ENCODE measurements around the gene ABCF2. TPM values are rescaled to one million over a fixed set of nuclear protein-coding genes. Genes with fewer than 3 reads are reported as not detected.

Gene ABCF2
- total RNA-seq, 1 donor from 2014 or later = 85.4 TPM

DNA sequence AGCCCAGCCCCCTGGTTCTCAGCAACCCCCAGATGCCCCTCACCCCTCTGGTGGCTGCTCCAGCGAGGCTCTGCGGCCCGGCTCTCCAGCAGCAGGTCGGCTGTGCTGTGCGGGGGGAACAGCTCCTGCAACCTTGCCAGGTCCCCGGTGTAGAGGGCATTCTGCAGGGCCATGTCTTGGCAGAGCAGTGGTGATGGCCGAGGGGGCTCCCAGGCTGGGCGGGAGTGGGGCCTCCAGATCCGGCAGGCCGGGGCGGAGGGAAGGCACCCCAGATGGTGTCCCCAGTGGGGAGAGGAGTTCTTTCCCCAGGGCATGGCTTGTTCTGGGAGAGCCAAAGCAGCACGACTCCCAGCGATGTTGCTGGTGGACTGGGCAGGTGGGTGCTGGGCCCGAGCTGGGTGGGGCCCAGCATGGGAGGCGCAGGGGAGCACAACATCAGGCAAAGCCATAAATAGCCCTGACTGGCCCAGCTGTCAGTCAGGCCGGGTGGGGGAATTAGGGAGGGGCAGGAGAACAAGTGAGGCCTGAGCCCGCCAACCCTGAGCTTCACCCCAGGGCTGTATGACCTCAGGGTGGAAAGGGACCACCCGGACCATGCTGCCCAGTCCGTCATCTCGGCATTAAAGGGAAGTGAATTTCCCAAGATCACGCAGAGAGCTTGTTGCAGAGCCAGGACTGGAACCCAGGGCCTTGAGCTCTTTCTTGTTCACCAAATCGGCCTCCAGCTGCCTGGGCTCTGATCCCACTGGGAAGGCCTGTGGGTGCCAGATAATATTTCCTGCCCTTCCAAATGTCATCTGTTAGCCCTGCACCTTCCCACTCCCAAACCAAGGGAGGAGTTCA is 39.4 kb downstream of the ABCF2 start:
- Mint-ChIP-seq H3K9me3 (no peaks in the 10 kb centered on the region), H3K4me1 (ENCODE audit: low read depth) (no peaks in the 10 kb centered on the region), H3K36me3 (ENCODE audit: low read depth) (no peaks in the 10 kb centered on the region), H3K27ac (no peak overlapping the region), H3K4me3 (no peak overlapping the region), H3K27me3 (ENCODE audit: insufficient read depth) (peaks cover 7% of the 10 kb centered on the region)
- no peak for DNase-seq (ENCODE audit: low spot score)
- intact Hi-C loops (cut with micrococcal nuclease) = no loop called here

GRCh38 chr7:151186640-151187408 is 40.2 kb downstream of the ABCF2 start, which contains the start of gene ASB10:
ASB10 (minus strand) TSS chr7:151187250; CDS start chr7:151187130, 120 bp downstream.
- Mint-ChIP-seq H3K27ac (no peak within 1 kb of the TSS), H3K4me1 (ENCODE audit: low read depth) (no peaks in the 10 kb centered on the region), H3K9me3 (no peaks in the 10 kb centered on the region), H3K27me3 (ENCODE audit: insufficient read depth) (peaks cover 7% of the 10 kb centered on the region), H3K36me3 (ENCODE audit: low read depth) (no peaks in the 10 kb centered on the region), H3K4me3 (no peak within 1 kb of the TSS)
- intact Hi-C loops (cut with micrococcal nuclease) = no loop called here
- no peak for DNase-seq (ENCODE audit: low spot score)

DNA sequence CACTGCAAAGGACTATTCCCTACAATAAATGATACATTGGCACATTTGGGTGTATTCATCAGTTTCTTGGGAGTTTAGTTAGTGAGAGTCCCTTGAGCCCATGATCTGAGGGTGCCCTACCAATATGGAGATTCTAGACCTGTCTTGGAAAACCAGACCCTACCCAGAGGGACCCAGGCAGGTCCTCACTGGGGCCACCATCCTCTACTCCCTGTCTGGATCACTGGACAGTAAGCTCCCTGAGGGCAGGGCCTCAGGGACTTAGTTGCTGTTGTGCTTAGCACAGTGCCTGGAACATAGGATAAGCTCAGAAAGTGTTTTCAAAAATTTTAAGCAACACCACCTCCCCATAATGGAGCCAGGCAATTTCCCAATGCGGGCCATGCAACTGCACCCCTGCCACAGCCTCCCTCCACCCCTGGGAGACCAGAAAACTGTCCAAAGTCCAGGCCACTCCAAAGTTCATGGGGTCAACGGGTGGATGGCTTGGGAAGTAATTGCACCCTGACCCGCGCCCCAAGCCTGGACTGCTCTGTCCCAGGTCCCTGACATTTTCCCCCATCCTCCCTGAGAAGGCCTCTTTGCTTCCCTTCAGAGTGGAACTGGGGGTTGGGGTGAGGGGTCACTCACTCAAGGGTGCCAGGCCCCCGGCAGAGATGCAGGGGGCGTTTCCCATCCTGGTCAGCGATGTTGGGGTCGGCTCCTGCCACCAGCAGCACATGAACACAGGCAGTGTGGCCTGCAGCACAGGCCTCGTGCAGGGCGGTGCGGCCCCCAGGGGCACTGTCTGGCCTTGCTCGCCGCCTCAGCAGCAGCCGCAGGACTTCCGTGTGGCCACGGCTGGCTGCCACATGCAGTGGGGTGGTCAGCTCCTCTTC is 41.0 kb downstream of the ABCF2 start:
- DNase-seq (ENCODE audit: low spot score) = no peak
- Mint-ChIP-seq H3K9me3 (no peaks in the 10 kb centered on the region), H3K4me3 (no peak overlapping the region), H3K36me3 (ENCODE audit: low read depth) (no peaks in the 10 kb centered on the region), H3K27ac (no peak overlapping the region), H3K4me1 (ENCODE audit: low read depth) (no peaks in the 10 kb centered on the region), H3K27me3 (ENCODE audit: insufficient read depth) (peaks cover 7% of the 10 kb centered on the region)
- intact Hi-C loops (cut with micrococcal nuclease) = no loop called here

GRCh38 chr7:151181011-151181431 is 46.0 kb downstream of the ABCF2 start:
- DNase-seq (ENCODE audit: low spot score) = no peak
- no peak overlapping the region for H3K27ac Mint-ChIP-seq
- intact Hi-C loops (cut with micrococcal nuclease) = no loop called here

DNA sequence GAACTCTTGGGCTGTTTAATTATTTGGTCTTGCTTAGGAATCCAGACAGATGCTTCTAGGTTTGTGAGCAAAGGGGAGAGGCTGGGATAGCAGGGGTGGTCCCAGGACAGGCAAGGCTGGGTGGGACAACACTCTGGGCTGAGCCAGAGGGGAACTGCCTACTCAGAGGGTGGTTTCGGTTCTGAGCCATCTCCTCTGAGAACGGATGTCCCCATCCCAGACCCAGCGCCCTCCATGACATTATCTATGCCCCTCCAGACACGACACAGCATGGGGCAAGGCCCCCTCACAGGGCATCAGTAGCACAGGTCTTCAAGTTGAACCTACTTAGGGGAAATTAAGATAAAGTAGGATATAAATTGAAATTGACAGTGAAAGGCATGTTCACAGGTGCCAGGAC is 47.1 kb downstream of the ABCF2 start:
- H3K36me3 Mint-ChIP-seq (ENCODE audit: low read depth) = no peaks in the 10 kb centered on the region
- H3K9me3 Mint-ChIP-seq = no peaks in the 10 kb centered on the region
- H3K27me3 Mint-ChIP-seq (ENCODE audit: insufficient read depth) = peaks cover 7% of the 10 kb centered on the region
- no peaks in the 10 kb centered on the region for H3K4me1 Mint-ChIP-seq (ENCODE audit: low read depth)
- intact Hi-C loops (cut with micrococcal nuclease) = no loop called here
- DNase-seq (ENCODE audit: low spot score) = no peak
- H3K4me3 Mint-ChIP-seq = no peak overlapping the region
- no peak overlapping the region for H3K27ac Mint-ChIP-seq

More at GRCh38 chr7:151181011-151181431, 46.0 kb downstream of the ABCF2 start:
- H3K4me1 Mint-ChIP-seq (ENCODE audit: low read depth) = no peaks in the 10 kb centered on the region
- no peak overlapping the region for H3K4me3 Mint-ChIP-seq
- H3K9me3 Mint-ChIP-seq = no peaks in the 10 kb centered on the region
- H3K36me3 Mint-ChIP-seq (ENCODE audit: low read depth) = no peaks in the 10 kb centered on the region
- peaks cover 7% of the 10 kb centered on the region for H3K27me3 Mint-ChIP-seq (ENCODE audit: insufficient read depth)

DNA sequence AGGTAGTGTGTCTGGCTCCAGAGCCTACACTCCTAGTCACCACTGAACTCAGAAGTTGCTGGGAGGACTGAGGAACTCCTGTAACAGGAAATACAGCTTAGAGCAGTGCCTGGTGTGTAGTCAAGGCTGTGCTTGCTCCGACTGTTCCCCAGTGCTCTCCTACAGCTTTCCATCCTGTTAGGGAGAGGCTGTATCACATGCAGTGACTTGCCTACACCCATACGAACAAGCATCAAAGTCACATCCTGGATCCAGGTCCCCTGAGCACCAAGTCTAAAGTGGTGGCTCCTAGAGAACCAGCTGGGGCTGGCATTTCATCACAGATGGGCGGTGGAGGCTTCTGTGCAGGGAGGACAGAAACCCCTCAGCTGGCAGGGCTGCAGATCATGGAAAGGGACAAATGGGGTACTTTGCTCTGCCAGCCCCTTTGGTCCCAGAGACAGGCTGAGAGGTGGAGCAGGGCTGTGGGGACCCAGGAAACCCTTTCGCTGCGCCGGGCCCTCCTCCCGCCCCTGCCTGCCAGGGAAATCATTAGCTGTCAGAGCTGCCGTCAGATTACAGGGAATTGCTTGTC is 47.6 kb downstream of the ABCF2 start:
- intact Hi-C loops (cut with micrococcal nuclease) = no loop called here
- no peaks in the 10 kb centered on the region for H3K4me1 Mint-ChIP-seq (ENCODE audit: low read depth)
- H3K27ac Mint-ChIP-seq = no peak overlapping the region
- no peak overlapping the region for H3K4me3 Mint-ChIP-seq
- DNase-seq (ENCODE audit: low spot score) = no peak
- no peaks in the 10 kb centered on the region for H3K36me3 Mint-ChIP-seq (ENCODE audit: low read depth)
- H3K27me3 Mint-ChIP-seq (ENCODE audit: insufficient read depth) = peaks cover 7% of the 10 kb centered on the region
- no peaks in the 10 kb centered on the region for H3K9me3 Mint-ChIP-seq

GRCh38 chr7:151178831-151179230 is 48.2 kb downstream of the ABCF2 start:
- intact Hi-C loops (cut with micrococcal nuclease) = no loop called here

DNA sequence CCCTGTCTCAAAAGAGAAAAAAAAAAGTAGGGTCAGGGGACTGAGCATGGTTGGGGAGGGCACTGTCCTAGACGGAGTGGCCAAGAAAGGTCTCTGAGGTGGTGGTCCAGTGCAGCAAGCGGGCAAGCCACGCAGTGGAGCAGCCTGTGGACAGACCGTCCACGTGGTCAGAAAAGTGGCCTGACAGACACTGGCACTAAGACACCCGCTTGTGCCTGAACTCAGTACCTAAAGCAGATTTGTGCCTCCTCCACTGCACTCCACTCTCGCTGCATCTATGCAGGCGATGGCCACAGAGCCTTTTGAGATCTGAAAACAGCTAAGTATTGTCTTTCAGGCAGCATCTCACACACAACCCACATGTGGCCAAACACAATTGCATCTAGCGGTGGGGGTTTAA is 48.8 kb downstream of the ABCF2 start:
- DNase-seq (ENCODE audit: low spot score) = no peak
- Mint-ChIP-seq H3K27ac (no peak overlapping the region), H3K4me1 (ENCODE audit: low read depth) (no peaks in the 10 kb centered on the region), H3K4me3 (no peak overlapping the region), H3K27me3 (ENCODE audit: insufficient read depth) (peaks cover 11% of the 10 kb centered on the region), H3K36me3 (ENCODE audit: low read depth) (no peaks in the 10 kb centered on the region), H3K9me3 (no peaks in the 10 kb centered on the region)
- intact Hi-C loops (cut with micrococcal nuclease) = no loop called here

More at GRCh38 chr7:151178831-151179230, 48.2 kb downstream of the ABCF2 start:
- Mint-ChIP-seq H3K4me1 (ENCODE audit: low read depth) (no peaks in the 10 kb centered on the region), H3K4me3 (no peak overlapping the region), H3K36me3 (ENCODE audit: low read depth) (no peaks in the 10 kb centered on the region), H3K27me3 (ENCODE audit: insufficient read depth) (peaks cover 7% of the 10 kb centered on the region), H3K27ac (no peak overlapping the region), H3K9me3 (no peaks in the 10 kb centered on the region)
- no peak for DNase-seq (ENCODE audit: low spot score)

DNA sequence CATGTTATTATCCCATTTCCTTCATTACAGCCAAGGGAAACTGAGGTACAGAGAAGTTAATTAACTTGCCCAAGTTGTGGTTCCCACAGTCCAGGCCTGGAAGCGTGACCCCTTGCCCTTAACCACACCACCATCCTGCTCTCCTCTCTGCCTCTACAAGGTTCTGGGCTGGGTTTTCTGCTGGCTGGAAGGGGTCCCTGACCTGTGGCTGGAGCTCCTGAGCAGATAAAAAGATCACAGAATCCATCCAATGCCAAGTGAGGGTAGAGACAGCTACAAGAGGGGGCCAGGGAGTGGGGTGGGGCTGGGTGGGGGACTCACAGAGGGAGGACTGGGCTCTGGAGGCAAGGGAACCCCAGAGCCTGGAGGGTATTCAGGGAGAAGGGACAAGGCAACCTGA is 49.7 kb downstream of the ABCF2 start:
- Mint-ChIP-seq H3K36me3 (ENCODE audit: low read depth) (no peaks in the 10 kb centered on the region), H3K27ac (no peak overlapping the region), H3K4me3 (no peak overlapping the region), H3K27me3 (ENCODE audit: insufficient read depth) (peaks cover 16% of the 10 kb centered on the region), H3K9me3 (no peaks in the 10 kb centered on the region), H3K4me1 (ENCODE audit: low read depth) (no peaks in the 10 kb centered on the region)
- no peak for DNase-seq (ENCODE audit: low spot score)
- intact Hi-C loops (cut with micrococcal nuclease) = no loop called here

DNA sequence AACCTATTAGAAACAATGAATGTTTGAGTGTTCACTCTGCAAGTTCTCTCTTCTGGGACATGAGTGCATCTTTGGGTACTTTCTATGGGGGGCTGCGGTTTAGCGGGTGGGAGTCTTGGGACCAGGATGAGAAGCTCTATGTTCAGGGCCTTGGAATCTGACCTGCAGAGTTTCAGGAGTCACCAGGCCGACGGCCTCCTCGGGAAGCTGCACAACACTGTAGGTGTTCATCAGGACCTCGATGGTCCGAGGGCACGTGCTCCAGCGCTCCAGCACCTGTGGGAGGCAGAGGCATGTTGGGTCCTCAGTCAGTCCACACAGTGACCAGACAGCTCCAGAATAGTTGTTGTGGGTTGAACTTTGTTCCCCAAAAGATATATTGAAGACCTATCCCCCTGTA is 50.6 kb downstream of the ABCF2 start:
- intact Hi-C loops (cut with micrococcal nuclease) = no loop called here
- H3K9me3 Mint-ChIP-seq = no peaks in the 10 kb centered on the region
- no peaks in the 10 kb centered on the region for H3K4me1 Mint-ChIP-seq (ENCODE audit: low read depth)

GRCh38 chr7:151175793-151176311 is 51.2 kb downstream of the ABCF2 start:
- Mint-ChIP-seq H3K27me3 (ENCODE audit: insufficient read depth) (peaks cover 26% of the 10 kb centered on the region), H3K27ac (no peak overlapping the region), H3K4me1 (ENCODE audit: low read depth) (no peaks in the 10 kb centered on the region), H3K4me3 (no peak overlapping the region), H3K9me3 (no peaks in the 10 kb centered on the region), H3K36me3 (ENCODE audit: low read depth) (no peaks in the 10 kb centered on the region)
- no peak for DNase-seq (ENCODE audit: low spot score)
- intact Hi-C loops (cut with micrococcal nuclease) = no loop called here

More for the DNA sequence above, 50.6 kb downstream of the ABCF2 start:
- H3K4me3 Mint-ChIP-seq = no peak overlapping the region
- H3K27me3 Mint-ChIP-seq (ENCODE audit: insufficient read depth) = peaks cover 22% of the 10 kb centered on the region
- no peak overlapping the region for H3K27ac Mint-ChIP-seq
- no peak for DNase-seq (ENCODE audit: low spot score)
- no peaks in the 10 kb centered on the region for H3K36me3 Mint-ChIP-seq (ENCODE audit: low read depth)

Measured in activated T-helper 1 cell treated with anti-CD3 and anti-CD28 coated beads, Interleukin-12 subunit alpha, Interleukin-12 subunit beta, Interleukin-2, Interleukin-4 antibody, amounts not matched to agents 30 ng/mL and 10 ng/mL and 1 ng/mL, durations not matched to agents 14 hours and 24 hours and 36 hours (primary cell).